ENCODE results near the gene NSMCE3.
"Not testable (repeated sequence)": the region's sequence is repeated elsewhere in the genome, so short reads cannot be mapped to it uniquely, and the experiment has no call there.

The NSMCE3 gene

DNA sequence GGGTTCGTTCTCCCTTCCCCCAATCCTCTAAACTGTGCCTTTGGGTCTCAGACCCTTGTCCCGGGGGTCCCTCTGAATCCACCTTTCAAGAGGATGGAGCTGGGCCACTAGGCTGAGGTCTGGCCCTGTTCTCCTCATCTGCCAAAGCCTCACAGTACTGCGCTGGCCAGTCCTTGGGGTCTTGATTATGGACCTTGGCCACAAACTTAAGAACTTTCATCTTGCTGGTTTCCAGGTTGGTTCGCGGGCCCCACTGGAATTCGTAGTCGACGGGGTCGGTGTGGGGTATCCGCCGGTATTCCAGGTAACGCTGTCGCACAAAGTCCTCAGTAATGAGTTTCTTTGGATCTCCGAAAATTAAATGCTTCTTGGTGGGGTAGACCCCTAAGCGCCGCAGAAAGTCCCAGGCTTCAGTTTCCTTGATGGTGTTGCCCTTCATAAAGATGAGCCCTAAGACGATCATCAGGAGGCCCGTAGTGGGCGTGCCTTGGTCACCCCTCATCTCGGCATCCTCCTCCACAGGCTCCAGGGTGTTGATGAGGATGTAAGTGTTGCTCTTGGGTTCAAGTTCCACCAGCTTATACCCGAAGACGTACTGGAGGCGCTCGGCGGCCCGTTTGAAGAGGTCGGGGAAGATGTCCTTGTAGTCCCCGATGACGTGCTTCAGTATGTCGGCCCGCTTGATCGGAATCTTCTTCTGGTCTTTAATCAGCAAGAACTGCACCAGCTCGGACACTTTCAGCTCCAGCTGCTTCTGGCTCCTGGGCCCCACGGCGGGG is 727 bp downstream of the NSMCE3 start:
- DNase-seq = peak in 2 of 4 experiments; percentile 32 to 40

DNA sequence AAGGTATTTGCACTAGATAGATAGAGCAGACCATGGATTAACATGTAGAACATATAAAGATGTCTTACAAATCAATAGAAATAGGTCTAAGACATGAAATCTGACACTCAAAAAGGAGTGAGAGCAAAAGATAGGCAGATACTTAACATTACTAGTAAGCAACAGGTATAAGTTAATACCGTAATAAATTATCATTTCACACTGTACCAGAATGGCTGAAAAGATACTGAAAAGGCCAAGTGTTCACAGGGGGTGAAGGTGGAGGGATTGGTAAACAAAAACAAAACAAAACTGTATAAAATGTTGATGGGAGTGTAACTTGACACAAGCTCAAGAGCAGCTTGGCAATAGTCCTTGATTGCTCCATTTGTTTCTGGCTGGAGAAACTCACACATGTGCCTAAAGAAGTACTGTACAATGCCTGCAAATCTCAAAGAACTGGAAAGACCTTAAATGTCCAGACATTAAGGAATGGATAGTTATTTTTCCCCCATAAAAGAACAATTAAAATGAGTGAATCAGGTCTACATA is 3.5 kb downstream of the NSMCE3 start:
- no peak for DNase-seq

DNA sequence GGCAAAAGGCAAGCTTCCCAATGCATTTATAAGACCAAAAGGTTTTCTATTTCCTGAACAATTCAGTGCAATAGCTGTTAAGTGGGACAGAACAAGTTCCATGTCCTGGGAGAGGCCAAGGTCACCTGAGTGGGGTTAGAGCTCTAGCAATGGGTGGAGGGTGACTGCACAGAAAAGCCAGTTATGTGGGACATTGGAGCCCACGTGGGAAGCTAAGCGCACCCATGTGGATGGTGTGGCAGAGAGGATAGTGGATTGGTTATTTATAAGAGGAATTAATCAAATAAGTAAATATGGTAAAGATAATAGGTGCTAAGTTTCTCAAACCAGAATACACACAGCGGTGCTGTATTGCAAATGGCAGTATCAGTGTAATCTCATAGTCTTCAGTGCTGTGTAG is 6.3 kb downstream of the NSMCE3 start:
- DNase-seq = no peak

DNA sequence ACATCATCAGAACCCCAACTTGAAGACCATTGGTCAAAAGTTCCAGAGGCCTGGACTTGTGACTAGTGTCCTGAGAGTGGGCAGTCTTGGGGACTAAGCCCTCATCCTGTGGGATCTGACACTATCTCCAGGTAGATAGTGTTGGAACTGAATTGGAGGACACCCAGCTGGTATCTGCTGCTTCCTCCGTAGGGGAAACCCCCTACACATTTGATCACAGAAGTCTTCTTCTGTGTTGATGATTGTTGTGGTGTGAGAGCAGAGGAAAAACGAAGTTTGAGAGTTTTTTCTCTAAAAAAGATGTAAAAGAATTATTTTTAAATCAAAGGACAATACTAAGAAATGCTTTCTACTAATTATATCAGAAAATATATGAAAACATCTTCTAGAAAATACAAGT is 6.9 kb downstream of the NSMCE3 start:
- no peak for DNase-seq

DNA sequence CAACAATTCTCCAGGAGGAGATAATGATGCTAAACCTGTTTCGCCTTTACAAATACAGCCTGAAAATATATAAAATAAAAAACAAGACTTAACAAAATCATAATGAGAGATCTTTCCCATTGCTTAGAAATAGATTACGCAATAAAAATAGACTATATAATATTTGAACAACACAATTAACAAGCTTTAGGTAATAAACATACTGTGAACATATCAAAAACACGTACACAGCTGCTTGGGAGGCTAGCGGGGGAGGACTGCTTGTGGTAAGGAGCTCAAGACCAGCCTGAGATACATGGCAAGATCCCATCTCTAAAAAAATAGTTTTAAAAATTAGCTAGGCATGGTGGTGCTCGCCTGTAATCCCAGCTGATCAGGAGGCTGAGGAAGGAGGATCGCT is 8.7 kb downstream of the NSMCE3 start:
- no peak for DNase-seq

DNA sequence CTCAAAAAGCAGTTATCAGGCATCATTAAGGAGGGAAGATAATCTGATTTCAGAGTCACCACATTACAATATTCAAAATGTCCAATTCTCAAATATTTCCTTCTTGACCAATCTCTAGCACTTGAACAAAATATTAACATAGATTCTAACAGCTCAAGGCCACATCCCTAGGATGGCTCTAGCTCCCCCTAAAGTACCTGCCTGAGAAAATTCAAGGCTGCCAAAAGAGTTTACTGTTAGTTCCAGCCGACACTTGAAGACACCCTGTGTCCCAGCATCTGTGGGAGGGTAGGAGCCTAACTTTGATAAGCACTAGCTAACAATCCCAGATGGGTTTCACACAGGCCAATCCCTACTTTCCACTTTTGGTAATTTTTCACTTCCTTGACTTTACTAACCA is 10.4 kb downstream of the NSMCE3 start:
- DNase-seq = no peak

DNA sequence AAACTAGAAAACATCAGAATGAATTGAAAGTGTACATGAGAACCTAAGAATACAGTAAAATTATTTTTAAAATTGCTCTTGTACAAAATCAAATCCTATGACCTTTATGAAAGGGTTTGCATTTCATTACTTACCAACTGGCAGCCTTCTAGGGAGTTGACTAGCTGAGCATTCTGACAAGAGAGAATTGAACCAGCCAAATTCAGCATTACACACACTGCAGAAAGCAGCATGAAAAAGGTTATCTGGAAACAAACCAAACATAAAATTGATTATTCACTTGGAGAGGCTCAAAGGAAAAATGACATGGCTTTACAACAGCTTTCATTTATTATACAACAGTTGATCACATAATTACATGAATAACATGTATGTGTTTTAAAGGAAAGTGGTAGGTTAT is 17.4 kb downstream of the NSMCE3 start:
- DNase-seq = no peak

DNA sequence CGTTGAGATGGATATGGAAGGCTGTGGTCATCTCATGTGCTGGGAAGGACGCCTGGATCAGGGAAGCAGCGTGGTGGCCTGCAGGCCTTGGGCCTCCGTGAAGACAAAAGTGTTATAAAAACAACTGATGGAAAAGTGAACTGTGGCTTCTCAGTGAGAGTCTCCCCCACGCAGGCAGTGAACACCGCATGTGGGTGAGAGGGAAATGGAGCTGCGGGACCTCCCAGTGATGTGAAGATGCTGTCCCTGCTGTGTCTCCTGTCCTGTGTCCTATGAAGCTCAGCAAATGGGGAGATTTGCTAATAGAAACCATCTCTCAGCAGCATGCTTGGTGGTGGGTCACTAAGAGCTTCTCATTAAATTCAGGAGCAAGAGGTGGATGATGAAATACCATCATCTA is 25.1 kb downstream of the NSMCE3 start:
- no peak for DNase-seq

DNA sequence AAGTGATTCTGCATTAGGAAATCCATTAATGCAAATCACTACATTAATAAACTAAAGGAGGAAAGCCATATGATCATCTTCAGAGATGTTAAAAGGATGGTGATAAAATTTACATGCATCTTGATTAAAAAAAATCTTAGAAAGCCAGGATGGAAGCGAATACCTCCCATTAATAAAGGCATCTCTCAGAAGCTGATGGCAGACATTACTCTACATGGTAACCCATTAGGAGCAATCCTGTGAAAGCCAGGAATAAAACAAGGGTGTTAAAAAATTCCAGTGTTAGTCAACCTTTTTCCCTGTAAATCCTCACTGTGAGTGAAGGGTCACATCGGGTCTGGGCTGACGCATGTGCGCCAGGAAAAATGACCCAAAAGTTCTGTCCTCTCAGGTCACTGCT is 25.5 kb downstream of the NSMCE3 start:
- no peak for DNase-seq

DNA sequence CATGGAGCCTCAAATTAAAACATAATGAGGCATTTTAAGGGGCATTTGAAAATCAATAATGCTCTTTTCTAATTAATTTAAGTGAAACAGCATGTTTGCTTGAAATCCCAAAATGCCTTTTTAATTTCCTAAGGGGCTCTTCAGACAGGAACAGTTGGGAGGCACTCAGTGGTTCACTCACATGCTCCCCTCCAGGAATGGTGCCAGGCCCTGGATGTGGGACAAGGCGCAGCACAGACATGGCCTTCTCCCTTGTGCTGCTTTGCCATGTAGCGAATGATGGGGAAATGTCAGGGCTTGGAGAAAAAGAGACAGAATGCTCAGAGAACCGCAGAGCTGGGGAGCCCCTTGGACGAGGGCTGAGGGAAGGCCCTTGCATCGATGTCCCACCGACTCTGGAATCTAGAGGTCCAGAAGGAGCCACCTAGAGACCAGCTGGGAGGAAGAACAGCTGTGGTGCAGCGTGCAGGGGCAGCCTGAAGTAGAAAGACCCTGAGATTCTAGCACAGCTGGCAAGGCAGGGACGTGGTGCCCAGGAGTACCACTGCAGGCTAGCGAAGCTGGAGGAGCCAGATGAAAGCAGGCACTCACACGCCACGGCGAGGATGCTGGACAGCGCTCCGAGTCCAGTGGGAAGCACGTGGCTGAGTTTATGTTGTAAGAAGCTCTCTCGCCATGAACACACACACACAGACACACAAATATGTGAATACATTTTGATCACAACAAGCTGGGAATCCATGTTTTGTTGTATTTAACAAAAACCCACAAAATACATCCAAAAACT is 27.0 kb downstream of the NSMCE3 start:
- no peak for DNase-seq

DNA sequence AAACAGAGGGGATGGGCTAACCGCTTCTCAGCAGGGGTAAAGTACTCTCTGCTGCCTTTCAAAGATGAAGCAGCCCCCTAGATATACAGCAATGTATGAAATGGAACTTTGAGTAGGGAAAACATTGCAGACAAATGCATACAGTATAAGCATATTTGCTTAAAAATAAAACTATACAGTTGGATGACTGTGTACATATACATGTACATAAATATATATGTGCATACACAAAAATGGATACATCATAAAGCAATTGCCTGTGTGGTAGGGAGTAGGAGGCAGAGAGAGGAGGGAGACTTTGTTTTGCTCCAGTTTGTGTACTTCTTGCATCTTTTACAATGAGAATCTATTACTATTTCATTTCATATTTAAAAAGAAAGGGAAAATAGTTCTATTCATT is 28.4 kb downstream of the NSMCE3 start:
- DNase-seq = no peak

DNA sequence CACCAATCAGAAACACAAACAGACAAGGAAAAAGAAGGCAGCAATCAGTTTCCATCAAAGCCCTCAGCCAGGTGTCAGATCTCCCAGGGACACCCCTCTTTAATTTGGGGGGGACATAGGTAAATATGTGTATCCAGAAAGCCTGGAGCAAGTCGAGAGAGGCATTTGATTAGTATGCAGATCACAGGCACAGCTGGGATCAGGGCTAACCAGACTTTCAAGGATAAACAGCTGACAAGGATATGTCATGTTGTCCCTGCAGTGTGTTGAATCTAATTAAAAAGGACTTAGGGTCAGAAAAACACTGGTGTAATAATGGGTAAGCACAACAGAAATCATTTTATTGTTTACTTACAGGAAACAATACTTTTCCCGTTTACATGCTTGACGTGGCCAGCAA is 30.2 kb downstream of the NSMCE3 start:
- no peak for DNase-seq

DNA sequence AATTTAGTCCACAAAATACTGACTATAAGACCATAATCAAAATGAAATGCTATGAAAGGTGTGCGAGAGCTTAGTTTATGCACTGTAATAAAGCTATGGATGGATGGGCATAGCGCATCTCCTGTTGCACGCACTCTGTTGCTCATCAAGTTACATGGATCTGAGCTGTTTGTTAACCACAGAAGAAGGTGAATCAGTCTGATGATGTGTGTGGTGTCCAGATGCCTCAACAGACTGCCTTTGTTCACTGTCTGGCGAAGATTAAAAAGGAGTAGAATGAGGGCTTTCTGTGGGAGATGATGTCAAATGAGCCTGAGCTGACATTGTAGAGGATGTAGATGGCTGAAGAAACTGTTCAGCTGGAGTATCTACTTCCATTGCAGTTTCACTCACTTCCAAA is 36.1 kb downstream of the NSMCE3 start:
- no peak for DNase-seq

DNA sequence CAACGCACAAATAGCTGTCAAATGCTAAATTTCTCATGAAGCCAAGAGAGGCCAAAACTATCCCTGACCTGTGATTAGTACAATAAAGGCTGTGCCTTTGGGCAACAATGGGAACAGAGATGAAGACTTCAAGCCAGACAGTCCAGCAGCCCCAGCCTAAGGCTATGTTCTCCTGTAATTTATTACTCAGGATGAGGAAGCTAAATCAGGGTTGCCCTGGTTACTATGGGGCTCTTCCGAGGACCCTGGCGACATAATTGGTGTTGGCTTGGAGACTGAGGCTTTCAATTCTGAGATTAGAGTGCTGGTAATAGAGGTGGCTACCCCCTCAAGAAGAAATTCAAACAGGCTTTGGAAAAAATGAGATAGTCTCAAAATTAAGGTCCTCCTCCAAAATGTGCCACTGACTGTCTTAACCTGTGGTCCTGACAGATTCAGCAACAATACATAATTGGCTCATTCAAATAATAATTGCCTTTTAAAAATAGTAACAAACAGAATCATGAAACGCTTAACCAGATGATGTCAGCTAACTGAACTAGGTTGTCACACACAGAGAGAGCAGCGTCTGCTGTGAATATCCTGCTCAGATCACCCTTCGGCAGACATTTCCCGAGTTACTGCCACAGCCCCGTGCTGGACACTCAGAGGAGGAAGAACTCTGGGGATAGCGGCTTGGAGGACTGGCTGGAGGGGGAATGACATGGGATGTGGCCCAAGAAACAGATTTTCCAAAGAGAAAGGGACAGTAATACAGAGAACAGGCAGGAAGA is 43.0 kb downstream of the NSMCE3 start:
- no peak for DNase-seq

DNA sequence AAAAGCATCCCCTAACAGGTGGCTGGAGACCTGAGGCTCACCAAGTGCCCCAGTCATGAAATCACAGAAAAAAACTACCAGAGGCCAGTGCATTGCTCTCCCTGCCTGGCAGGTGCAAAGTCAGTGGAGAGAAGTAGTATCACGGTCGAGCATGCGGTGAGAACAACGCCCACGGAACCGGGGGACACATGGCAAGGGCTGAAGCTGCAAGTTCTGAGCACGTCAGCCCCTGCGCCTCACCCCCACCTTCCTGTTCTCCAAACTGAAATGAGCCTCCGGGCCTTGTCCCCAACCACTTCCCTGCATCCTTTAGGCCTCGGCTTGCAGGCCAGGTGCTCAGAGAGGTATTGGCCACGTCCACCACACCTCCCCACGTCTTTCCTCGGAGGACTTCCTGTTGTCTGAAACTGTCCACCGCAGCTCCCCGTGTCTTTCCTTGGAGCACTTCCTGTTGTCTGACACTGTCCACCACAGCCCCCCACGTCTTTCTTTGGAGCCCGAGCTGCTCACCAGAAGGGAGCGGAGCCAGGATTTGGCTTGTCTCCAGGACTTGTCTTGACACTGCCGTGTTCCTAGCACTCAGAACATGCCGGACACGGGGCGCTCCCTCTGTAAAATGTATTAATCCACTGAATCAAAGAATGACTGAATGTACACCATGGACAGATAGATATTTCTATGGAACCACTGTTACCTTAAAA is 43.9 kb downstream of the NSMCE3 start:
- DNase-seq = no peak

DNA sequence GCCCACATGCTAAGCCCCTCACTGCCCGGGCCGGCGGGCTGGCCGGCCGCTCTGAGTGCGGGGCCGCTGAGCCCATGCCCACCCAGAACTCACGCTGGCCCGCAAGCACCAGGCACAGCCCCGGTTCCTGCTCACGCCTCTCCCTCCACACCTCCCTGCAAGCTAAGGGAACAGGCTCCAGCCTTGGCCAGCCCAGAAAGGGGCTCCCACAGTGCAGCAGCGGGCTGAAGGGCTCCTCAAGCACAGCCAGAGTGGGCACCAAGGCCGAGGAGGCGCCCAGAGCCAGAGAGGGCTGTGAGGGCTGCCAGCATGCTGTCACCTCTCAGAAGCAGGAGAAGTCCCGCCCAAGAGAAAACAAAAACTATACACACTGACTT is 44.6 kb downstream of the NSMCE3 start:
- not testable (repeated sequence) for DNase-seq

DNA sequence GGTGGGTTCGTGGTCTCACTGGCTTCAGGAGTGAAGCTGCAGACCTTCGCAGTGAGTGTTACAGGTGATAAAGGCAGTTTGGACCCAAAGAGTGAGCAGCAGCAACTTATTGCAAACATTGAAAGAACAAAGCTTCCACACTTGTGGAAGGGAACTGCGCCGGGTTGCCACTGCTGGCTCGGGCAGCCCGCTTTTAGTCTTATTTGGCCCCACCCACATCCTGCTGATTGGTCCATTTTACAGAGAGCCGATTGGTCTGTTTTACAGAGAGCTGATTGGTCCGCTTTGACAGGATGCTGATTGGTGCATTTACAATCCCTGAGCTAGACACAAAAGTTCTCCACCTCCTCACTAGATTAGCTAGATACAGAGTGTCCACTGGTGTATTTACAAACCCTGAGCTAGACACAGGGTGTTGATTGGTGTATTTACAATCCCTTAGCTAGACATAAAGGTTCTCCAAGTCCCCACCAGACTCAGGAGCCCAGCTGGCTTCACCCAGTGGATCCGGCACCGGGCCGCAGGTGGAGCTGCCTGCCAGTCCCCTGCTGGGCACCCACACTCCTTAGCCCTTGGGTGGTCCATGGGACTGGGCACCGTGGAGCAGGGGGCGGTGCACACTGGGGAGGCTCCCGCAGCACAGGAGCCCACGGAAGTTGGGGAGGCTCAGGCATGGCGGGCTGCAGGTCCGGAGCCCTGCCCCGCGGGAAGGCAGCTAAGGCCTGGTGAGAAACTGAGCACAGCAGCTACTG is 45.2 kb downstream of the NSMCE3 start:
- not testable (repeated sequence) for DNase-seq

DNA sequence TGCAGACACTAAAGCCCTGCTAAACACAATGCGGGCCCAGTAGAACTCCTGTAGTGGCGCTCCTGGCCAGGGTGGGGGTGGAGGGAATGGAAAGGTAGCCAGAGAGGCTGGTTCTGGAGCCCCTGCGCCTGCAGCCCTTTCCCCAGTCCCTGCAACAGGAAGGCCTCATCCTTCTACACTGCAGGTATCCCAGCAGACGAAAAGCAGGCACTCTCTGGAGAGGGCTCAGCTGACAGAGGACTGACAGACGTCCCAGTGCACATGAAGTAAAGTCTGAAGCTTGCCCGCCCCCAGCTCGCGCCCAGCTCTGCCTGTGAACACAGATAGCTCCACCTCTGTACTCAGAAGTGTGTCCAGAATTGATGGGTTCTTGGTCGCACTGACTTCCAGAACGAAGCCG is 46.0 kb downstream of the NSMCE3 start:
- DNase-seq = no peak

DNA sequence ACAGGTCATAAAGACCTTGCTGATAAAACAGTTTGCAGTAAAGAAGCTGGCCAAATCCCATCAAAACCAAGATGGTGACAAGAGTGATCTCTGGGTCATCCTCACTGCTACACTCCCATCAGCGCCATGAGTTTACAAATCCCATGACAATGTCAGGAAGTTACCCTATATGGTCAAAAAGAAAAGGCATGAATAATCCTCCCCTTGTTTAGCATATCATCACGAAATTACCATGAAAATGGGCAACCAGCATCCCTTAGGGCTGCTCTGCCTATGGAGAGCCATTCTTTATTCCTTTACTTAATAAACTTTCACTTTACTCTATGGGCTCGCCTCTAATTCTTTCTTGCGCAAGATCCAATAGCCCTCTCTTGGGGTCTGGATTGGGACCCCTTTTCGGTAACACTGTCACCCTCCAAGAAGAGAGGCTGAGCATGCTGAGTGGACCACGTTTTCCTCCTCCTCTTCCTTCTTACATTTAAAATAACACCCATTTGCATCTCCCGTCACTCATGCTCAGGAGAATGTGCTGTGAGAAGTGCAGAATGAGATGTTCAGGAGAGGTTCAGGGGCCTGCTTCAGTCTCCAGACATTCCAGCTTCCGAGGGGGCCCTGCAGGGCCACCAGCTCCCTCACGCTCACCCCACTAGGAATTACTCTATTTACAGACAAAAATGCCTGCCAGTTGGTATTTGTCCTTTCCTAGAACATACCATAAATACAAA is 47.3 kb downstream of the NSMCE3 start:
- no peak for DNase-seq

DNA sequence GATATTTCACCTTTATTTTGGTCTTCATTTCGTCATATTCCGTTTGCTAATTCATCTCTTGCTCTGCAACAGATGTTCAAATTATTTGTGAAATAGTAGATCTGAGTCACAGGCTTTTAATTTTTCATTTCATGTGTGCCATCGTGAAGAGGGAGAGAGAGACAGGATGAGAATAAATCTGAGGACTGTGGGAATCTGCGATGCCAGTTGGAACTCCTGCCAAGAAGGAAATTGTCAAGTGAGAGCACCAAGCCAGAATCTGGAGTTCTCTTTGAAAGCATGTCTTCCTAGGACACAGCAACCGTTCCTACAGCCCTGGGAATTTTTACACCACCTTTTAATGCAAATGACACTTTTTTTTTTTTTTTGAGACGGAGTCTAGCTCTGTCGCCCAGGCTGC is 48.8 kb downstream of the NSMCE3 start:
- DNase-seq = no peak

DNA sequence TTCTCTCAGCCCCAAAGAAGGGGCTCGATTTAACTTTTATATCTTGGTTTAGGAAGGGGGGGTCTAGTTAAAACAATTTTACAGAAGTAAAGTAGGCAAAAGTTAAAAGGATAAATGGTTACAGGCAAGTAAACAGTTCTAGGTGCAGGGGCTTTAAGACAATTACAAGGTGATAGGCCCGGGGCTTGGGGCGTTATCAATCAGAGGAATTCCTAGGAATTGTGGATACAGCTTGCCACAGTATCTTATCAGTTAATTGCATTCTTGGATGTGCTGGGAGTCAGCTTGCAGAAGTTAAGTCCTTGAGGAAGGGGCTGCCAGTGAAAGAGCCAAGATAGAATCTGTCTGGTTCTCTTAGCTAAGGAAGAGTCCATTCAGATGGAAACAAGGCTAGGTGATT is 52.7 kb downstream of the NSMCE3 start:
- no peak for DNase-seq
